ENCODE measurements around the gene NEAT1. TPM values are rescaled to one million over a fixed set of nuclear protein-coding genes. Genes with fewer than 3 reads are reported as not detected.
A peak's percentile ranks its signal among the peaks of the same experiment; 100 is the strongest.

NEAT1 gene
- total and polyA plus RNA-seq, 2 of the 8 experiments (the other 6 are each of a cell fraction or from before 2014, with no cell fraction given), result 2.4 to 10.7 TPM

- CTCF ChIA-PET (ENCODE audit: partially characterized antibody), result interaction anchor here (0.6 to 2.8 kb wide), 12 partner anchors 10 to 166 kb away, joined by 3 to 17 read pairs (median 4); no protein-coding TSS in a partner anchor
Measured at GRCh38 chr11:65375012-65375411, 47.6 kb upstream of the NEAT1 start.

More at GRCh38 chr11:65375012-65375411, 47.6 kb upstream of the NEAT1 start:
- no peak for DNase-seq (ENCODE audit: low read depth in 1 of 2, low spot score in 2 of 2)
- FAIRE-seq, result no peak
- H2BK20ac ChIP-seq (ENCODE audit: low read length), result no peak overlapping the region
- no peak overlapping the region for H4K5ac ChIP-seq (ENCODE audit: insufficient read length, low read depth, low read length)
- H2AFZ ChIP-seq (ENCODE audit: low read length), result 0 out of 2 replicates have a peak overlapping the region, but pooled peaks have one; percentile 14
- H2BK5ac ChIP-seq (ENCODE audit: low read depth, low read length), result 0 out of 2 replicates have a peak overlapping the region, but pooled peaks have one; percentile 35
- H4K20me1 ChIP-seq (replicated peaks in 1 of 2; ENCODE audit: control insufficient read depth in 1 of 2, insufficient read depth in 2 of 2, low read length in 2 of 2), result no peaks in the 10 kb centered on the region
- no peak overlapping the region for H2BK15ac ChIP-seq (ENCODE audit: low read length)
- POLR2A ChIA-PET (ENCODE audit: partially characterized antibody), result interaction anchor here (0.7 to 3.9 kb wide), 12 partner anchors 8 to 150 kb away, joined by 3 to 16 read pairs (median 5); partner anchors contain the start of genes MALAT1, NEAT1, SCYL1 and TIGD3
- no peak overlapping the region for H2AK5ac ChIP-seq (ENCODE audit: low read depth, low read length)
- H3K9ac ChIP-seq (replicated peaks in 1 of 4; ENCODE audit: extremely low read depth in 1 of 4, low read depth in 3 of 4, low read length in 3 of 4), result no peak overlapping the region
- no peak overlapping the region for H3K4me2 ChIP-seq (ENCODE audit: insufficient read depth in 1 of 2, low read depth in 2 of 2, low read length in 2 of 2)
- no peak overlapping the region for H2BK12ac ChIP-seq (ENCODE audit: low read depth, low read length)
- H3K27me3 ChIP-seq (replicated peaks in 1 of 4; ENCODE audit: control insufficient read depth in 3 of 4, extremely low read depth in 1 of 4, insufficient read depth in 3 of 4, low read length in 3 of 4), result no peaks in the 10 kb centered on the region
- H3K18ac ChIP-seq (ENCODE audit: extremely low read depth, low read length), result no peak overlapping the region
- WGBS, 2 experiments (ENCODE audit: extremely low coverage in 1 of 2, insufficient coverage in 1 of 2, insufficient read length in 1 of 2, insufficient replicate concordance in 2 of 2, low coverage in 1 of 2, low lambda C conversion rate in 2 of 2, missing lambda C conversion rate in 1 of 2), result 88% methylated on average over 8 of the region's 8 CpGs; no CpG with 5 or more reads in 1 of the 2 experiments
- no peak overlapping the region for H2BK120ac ChIP-seq (replicated peaks; ENCODE audit: low read depth, low read length)
- H4K91ac ChIP-seq (replicated peaks; ENCODE audit: insufficient read length, low read length), result no peak overlapping the region
- no peak overlapping the region for H3K4me3 ChIP-seq (ENCODE audit: extremely low read depth in 1 of 4, insufficient read depth in 2 of 4, low read depth in 3 of 4, low read length in 4 of 4)
- no peaks in the 10 kb centered on the region for H3K79me2 ChIP-seq (ENCODE audit: control insufficient read depth in 1 of 2, insufficient read depth in 2 of 2, low read length in 2 of 2)
- no peak overlapping the region for H3K56ac ChIP-seq (replicated peaks; ENCODE audit: insufficient read length, low read depth, low read length)
- H3K14ac ChIP-seq (ENCODE audit: insufficient read length), result no peak overlapping the region
- no peaks in the 10 kb centered on the region for H3K36me3 ChIP-seq (ENCODE audit: control insufficient read depth in 2 of 4, insufficient read depth in 4 of 4, low read length in 3 of 4)
- H3K23ac ChIP-seq (ENCODE audit: insufficient read length), result no peak overlapping the region
- no peak for TF ChIP-seq HDAC6 (IDR thresholded peaks at IDR 0.05; ENCODE audit: low read depth, low read length)
- H3K4me1 ChIP-seq (replicated peaks in 1 of 4; ENCODE audit: control insufficient read depth in 3 of 4, insufficient read depth in 4 of 4, low read length in 3 of 4), result no peaks in the 10 kb centered on the region
- no peak overlapping the region for H4K8ac ChIP-seq (ENCODE audit: extremely low read depth, insufficient read depth, low read length)
- H3K4ac ChIP-seq (replicated peaks; ENCODE audit: insufficient read length, low read depth, low read length), result no peak overlapping the region
- H3K9me3 ChIP-seq (ENCODE audit: insufficient read depth in 2 of 2, low read depth in 1 of 2, low read length in 1 of 2), result no peaks in the 10 kb centered on the region
- H3K27ac ChIP-seq (ENCODE audit: low read depth, low read length), result no peak overlapping the region
- no peaks in the 10 kb centered on the region for H3K79me1 ChIP-seq (ENCODE audit: low read depth, low read length)
- no peaks in the 10 kb centered on the region for H3K23me2 ChIP-seq (ENCODE audit: low read depth, low read length)

Measured in H1 (cell line).